Measurements from ENCODE around the gene AURKAIP1. TPM values are rescaled to one million over a fixed set of nuclear protein-coding genes. Genes with fewer than 3 reads are reported as not detected.

The AURKAIP1 gene
- total and polyA plus RNA-seq, 2 donors from 2014 or later = 111 to 359 TPM

DNA sequence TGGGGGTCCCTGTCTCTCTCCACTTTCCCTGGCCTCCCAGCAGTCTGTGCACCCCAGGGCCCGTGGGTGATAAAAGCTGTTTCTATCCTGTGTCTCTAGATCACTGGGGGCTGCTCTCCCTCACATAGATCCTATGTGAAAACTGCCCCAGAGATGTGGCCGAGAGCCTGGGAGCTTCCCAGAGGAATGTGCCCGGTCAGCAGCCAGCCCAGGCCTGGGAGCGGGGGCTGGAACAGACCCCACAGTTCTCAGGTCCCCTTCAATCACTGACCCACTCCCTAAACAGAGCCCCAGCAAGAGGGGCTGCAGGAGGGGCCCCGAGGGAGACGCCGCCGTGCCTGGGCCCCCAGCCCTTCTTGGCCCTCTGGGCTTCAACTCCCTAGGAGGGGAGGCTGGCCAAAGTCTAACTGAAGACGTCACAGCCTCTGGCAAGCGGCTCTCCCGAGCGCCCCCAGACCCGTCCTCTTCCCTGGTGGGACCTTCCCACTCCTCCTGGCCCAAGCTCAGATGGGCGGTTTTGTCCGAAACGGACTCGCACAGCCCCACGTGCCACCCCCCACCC is 17.1 kb downstream of the AURKAIP1 start:
- Histone ChIP-seq H3K9me3 (ENCODE audit: control insufficient read depth in 2 of 3, insufficient read depth in 1 of 3, low read length in 3 of 3) (no peaks in the 10 kb centered on the region), H3K4me1 (ENCODE audit: control insufficient read depth in 2 of 3, insufficient read depth in 2 of 3, low read depth in 1 of 3, low read length in 3 of 3) (peaks cover 0 to 21% (median 2%) of the 10 kb centered on the region in 3 donors), H3K27ac (ENCODE audit: low read depth in 2 of 2, low read length in 2 of 2) (peak overlapping the region; percentile 69 to 83), H3K27me3 (ENCODE audit: control insufficient read depth, insufficient read depth, low read length) (no peaks in the 10 kb centered on the region), H3K9ac (ENCODE audit: low read length in 3 of 3) (peak overlapping the region in 2 of 3 donors; percentile 11 to 26), H3K4me3 (ENCODE audit: low read length in 3 of 3) (peak overlapping the region in 2 of 3 donors; percentile 55 to 57), H3K36me3 (ENCODE audit: control insufficient read depth in 2 of 3, insufficient read depth in 3 of 3, low read length in 3 of 3) (no peaks in the 10 kb centered on the region)
- TF ChIP-seq, protein P1, sequence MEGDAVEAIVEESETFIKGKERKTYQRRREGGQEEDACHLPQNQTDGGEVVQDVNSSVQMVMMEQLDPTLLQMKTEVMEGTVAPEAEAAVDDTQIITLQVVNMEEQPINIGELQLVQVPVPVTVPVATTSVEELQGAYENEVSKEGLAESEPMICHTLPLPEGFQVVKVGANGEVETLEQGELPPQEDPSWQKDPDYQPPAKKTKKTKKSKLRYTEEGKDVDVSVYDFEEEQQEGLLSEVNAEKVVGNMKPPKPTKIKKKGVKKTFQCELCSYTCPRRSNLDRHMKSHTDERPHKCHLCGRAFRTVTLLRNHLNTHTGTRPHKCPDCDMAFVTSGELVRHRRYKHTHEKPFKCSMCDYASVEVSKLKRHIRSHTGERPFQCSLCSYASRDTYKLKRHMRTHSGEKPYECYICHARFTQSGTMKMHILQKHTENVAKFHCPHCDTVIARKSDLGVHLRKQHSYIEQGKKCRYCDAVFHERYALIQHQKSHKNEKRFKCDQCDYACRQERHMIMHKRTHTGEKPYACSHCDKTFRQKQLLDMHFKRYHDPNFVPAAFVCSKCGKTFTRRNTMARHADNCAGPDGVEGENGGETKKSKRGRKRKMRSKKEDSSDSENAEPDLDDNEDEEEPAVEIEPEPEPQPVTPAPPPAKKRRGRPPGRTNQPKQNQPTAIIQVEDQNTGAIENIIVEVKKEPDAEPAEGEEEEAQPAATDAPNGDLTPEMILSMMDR (IDR thresholded peaks at IDR 0.05; ENCODE audit: borderline replicate concordance, extremely low read depth, insufficient read depth) = no peak
- FAIRE-seq (no peak), DNase-seq (peak; percentile 68 to 81 (median 78))
- intact Hi-C loops (cut with DNase I) = no loop called here

DNA sequence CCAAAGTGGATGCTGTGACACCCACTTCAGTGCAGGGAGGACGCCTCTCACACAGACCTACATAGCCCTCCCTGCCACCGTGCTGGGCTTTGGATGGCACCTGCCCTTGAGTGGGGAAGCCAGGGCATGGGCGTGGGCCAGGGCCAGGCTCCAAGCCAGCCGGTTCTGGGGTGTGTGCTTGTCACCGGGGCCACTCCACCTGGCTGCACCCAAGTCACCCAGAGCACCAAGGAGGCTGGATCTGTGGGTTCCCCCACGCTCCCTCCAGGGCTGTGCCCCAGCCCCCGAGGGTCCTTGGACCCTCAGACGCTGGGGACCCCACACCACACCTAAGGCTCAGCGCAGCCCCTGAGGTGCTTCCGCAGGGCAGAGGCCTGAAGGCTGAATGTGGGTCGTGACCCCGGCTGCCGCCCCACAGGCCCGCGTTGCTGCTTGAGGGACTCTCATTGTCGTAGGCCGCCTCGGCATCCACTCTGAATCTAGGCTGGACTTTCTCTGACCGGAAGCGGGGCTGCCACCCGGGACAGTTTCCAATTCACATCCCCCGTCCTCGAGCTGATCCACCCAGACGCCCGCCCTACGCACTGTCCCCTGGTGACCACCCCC is 18.1 kb downstream of the AURKAIP1 start:
- H3K4me1 ChIP-seq (ENCODE audit: control insufficient read depth in 2 of 3, insufficient read depth in 2 of 3, low read depth in 1 of 3, low read length in 3 of 3) = peaks cover 0 to 23% (median 2%) of the 10 kb centered on the region in 3 donors
- no peaks in the 10 kb centered on the region for H3K9me3 ChIP-seq (ENCODE audit: control insufficient read depth in 2 of 3, insufficient read depth in 1 of 3, low read length in 3 of 3)
- intact Hi-C loops (cut with DNase I) = no loop called here
- no peaks in the 10 kb centered on the region for H3K36me3 ChIP-seq (ENCODE audit: control insufficient read depth in 2 of 3, insufficient read depth in 3 of 3, low read length in 3 of 3)
- H3K4me3 ChIP-seq (ENCODE audit: low read length in 3 of 3) = peak overlapping the region in 2 of 3 donors; percentile 20 to 55
- TF ChIP-seq, protein P1 (IDR thresholded peaks at IDR 0.05; ENCODE audit: borderline replicate concordance, extremely low read depth, insufficient read depth) = no peak
- FAIRE-seq = no peak
- H3K9ac ChIP-seq (ENCODE audit: low read length in 3 of 3) = no peak overlapping the region
- H3K27ac ChIP-seq (ENCODE audit: low read depth in 2 of 2, low read length in 2 of 2) = peak overlapping the region in 1 of 2 donors; percentile 43
- no peaks in the 10 kb centered on the region for H3K27me3 ChIP-seq (ENCODE audit: control insufficient read depth, insufficient read depth, low read length)
- peak in 2 of 5 donors; percentile 65 to 78 for DNase-seq

- no peaks in the 10 kb centered on the region for H3K27me3 ChIP-seq (ENCODE audit: control insufficient read depth, insufficient read depth, low read length)
- TF ChIP-seq, protein P1 (IDR thresholded peaks at IDR 0.05; ENCODE audit: borderline replicate concordance, extremely low read depth, insufficient read depth) = no peak
- H3K4me3 ChIP-seq (ENCODE audit: low read length in 3 of 3) = peak overlapping the region in 1 of 3 donors; percentile 55
- no peak overlapping the region for H3K27ac ChIP-seq (ENCODE audit: low read depth in 2 of 2, low read length in 2 of 2)
- no peak overlapping the region for H3K9ac ChIP-seq (ENCODE audit: low read length in 3 of 3)
- no peaks in the 10 kb centered on the region for H3K9me3 ChIP-seq (ENCODE audit: control insufficient read depth in 2 of 3, insufficient read depth in 1 of 3, low read length in 3 of 3)
- FAIRE-seq (no peak), DNase-seq (peak in 2 of 5 donors; percentile 77 to 80)
- intact Hi-C loops (cut with DNase I) = no loop called here
- H3K36me3 ChIP-seq (ENCODE audit: control insufficient read depth in 2 of 3, insufficient read depth in 3 of 3, low read length in 3 of 3) = no peaks in the 10 kb centered on the region
- H3K4me1 ChIP-seq (ENCODE audit: control insufficient read depth in 2 of 3, insufficient read depth in 2 of 3, low read depth in 1 of 3, low read length in 3 of 3) = peaks cover 0 to 25% (median 0%) of the 10 kb centered on the region in 3 donors
These were observed 18.7 kb downstream of the AURKAIP1 start for GRCh38 chr1:1356166-1356795.

Data from kidney (tissue), 14 donors.